GM10847 (cell line): ENCODE measurements around the gene CCDC138.

Source experiments
- POLR2A ChIP-seq: IDR thresholded peaks from 2 replicates; pipeline ENCODE4 v1.6.1; 2011; ENCODE audit not compliant: insufficient read length; ENCODE audit errors: extremely low read depth

CCDC138 gene

GRCh38 chr2:108824316-108825070 is 37.9 kb downstream of the CCDC138 start:
- no peak for TF ChIP-seq POLR2A

- TF ChIP-seq POLR2A: no peak
These were observed 38.7 kb downstream of the CCDC138 start for GRCh38 chr2:108825254-108825653.

GRCh38 chr2:108825736-108826135 is 39.2 kb downstream of the CCDC138 start:
- TF ChIP-seq POLR2A: no peak

GRCh38 chr2:108829578-108830310 is 43.2 kb downstream of the CCDC138 start:
- TF ChIP-seq POLR2A: no peak

- no peak for TF ChIP-seq POLR2A
These were observed 46.6 kb downstream of the CCDC138 start for GRCh38 chr2:108833219-108833618.

- no peak for TF ChIP-seq POLR2A
These were observed 48.0 kb downstream of the CCDC138 start for GRCh38 chr2:108834620-108835019.

- no peak for TF ChIP-seq POLR2A
These were observed 48.5 kb downstream of the CCDC138 start for GRCh38 chr2:108835040-108835439.

GRCh38 chr2:108837198-108837597 is 50.6 kb downstream of the CCDC138 start:
- TF ChIP-seq POLR2A: no peak

- no peak for TF ChIP-seq POLR2A
These were observed 54.9 kb downstream of the CCDC138 start for GRCh38 chr2:108841506-108841905.

GRCh38 chr2:108845923-108846322 is 59.4 kb downstream of the CCDC138 start:
- no peak for TF ChIP-seq POLR2A

GRCh38 chr2:108847000-108847399 is 60.4 kb downstream of the CCDC138 start:
- TF ChIP-seq POLR2A: no peak

- TF ChIP-seq POLR2A: no peak
These were observed 65.8 kb downstream of the CCDC138 start for GRCh38 chr2:108852375-108852774.

GRCh38 chr2:108853421-108853820 is 66.8 kb downstream of the CCDC138 start:
- TF ChIP-seq POLR2A: no peak

- TF ChIP-seq POLR2A: no peak
These were observed 67.9 kb downstream of the CCDC138 start for GRCh38 chr2:108854484-108854883.

GRCh38 chr2:108855194-108855593 is 68.6 kb downstream of the CCDC138 start:
- no peak for TF ChIP-seq POLR2A

- TF ChIP-seq POLR2A: no peak
These were observed 72.3 kb downstream of the CCDC138 start for GRCh38 chr2:108858894-108859293.
